ENCODE results near the gene MORF4L1. TPM values are rescaled to one million over a fixed set of nuclear protein-coding genes. Genes with fewer than 3 reads are reported as not detected.

Gene MORF4L1
- 100 to 1,000 TPM; 256 to 333 (median 316) TPM for total RNA-seq

GRCh38 chr15:78872155-78872971 lies at the start of gene MORF4L1:
MORF4L1 (plus strand) TSS chr15:78872890; CDS start chr15:78873018, 128 bp downstream.
- no peaks in the 10 kb centered on the region for H3K36me3 ChIP-seq
- peak; percentile 89 to 94 for DNase-seq (ENCODE audit: low spot score in 2 of 2)
- 3 to 7% methylated on average over 35 to 51 of the region's 52 CpGs for WGBS, 2 donors

DNA sequence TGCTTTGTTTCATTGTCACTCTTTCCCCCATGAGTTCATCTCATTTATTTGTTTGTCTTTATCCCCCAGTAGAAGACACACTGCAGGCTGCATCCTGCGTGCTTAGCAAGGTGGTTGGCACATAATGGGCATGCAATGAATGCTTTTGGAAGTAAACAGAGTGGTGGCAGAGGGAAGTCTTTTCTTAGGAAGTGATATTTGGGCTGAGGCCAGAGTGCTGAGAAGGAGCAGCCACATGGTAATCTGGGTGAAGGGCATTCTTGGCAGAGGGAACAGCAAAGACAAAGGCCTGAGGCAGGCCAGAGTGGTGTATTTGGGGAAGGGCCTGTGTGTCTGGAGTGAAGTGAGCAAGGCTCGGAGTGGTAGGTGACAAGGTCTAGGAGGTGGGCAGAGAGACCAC lies 43.8 kb upstream of the MORF4L1 start:
- H3K4me1 ChIP-seq: peaks cover 0 to 10% (median 5%) of the 10 kb centered on the region in 4 donors
- no peaks in the 10 kb centered on the region for H3K27me3 ChIP-seq
- no peak for DNase-seq (ENCODE audit: low spot score in 2 of 2)
- no peak overlapping the region for H3K27ac ChIP-seq
- no peak for TF ChIP-seq CTCF (IDR thresholded peaks at IDR 0.05)
- TF ChIP-seq POLR2A (IDR thresholded peaks at IDR 0.05): no peak
- TF ChIP-seq EP300 (IDR thresholded peaks at IDR 0.05): no peak
- 68 to 75% methylated on average over 2 of the region's 2 CpGs for WGBS, 2 donors
- no peak overlapping the region for H3K4me3 ChIP-seq
- no peaks in the 10 kb centered on the region for H3K9me3 ChIP-seq
- H3K36me3 ChIP-seq: no peaks in the 10 kb centered on the region

More at GRCh38 chr15:78872155-78872971, at the start of gene MORF4L1:
- Histone ChIP-seq H3K27ac (peak within 1 kb of the TSS; percentile 99 to 100 (median 100)), H3K4me3 (peak within 1 kb of the TSS; percentile 88 to 98 (median 94)), H3K27me3 (no peaks in the 10 kb centered on the region), H3K4me1 (peaks cover 0 to 33% (median 23%) of the 10 kb centered on the region in 4 donors), H3K9me3 (no peaks in the 10 kb centered on the region)
- TF ChIP-seq EP300 (IDR thresholded peaks at IDR 0.05) (no peak), CTCF (IDR thresholded peaks at IDR 0.05) (no peak), POLR2A (IDR thresholded peaks at IDR 0.05) (no peak)

- no peaks in the 10 kb centered on the region for H3K27me3 ChIP-seq
- DNase-seq (ENCODE audit: low spot score in 2 of 2): no peak
- TF ChIP-seq POLR2A (IDR thresholded peaks at IDR 0.05) (no peak), EP300 (IDR thresholded peaks at IDR 0.05) (no peak), CTCF (IDR thresholded peaks at IDR 0.05) (no peak)
- no peaks in the 10 kb centered on the region for H3K36me3 ChIP-seq
- peaks cover 0 to 8% (median 2%) of the 10 kb centered on the region in 4 donors for H3K4me1 ChIP-seq
- no peak overlapping the region for H3K27ac ChIP-seq
- H3K9me3 ChIP-seq: no peaks in the 10 kb centered on the region
- H3K4me3 ChIP-seq: peak overlapping the region in 2 of 4 donors; percentile 19 to 21
- 32 to 62% methylated on average over 21 to 40 of the region's 52 CpGs for whole genome bisulfite sequencing, 2 donors
These were observed 42.0 kb upstream of the MORF4L1 start for GRCh38 chr15:78830514-78831228.

GRCh38 chr15:78831229-78832207 lies 41.2 kb upstream of the MORF4L1 start:
- TF ChIP-seq CTCF (IDR thresholded peaks at IDR 0.05): no peak
- no peak for TF ChIP-seq EP300 (IDR thresholded peaks at IDR 0.05)
- no peak for TF ChIP-seq POLR2A (IDR thresholded peaks at IDR 0.05)
- Histone ChIP-seq H3K27me3 (no peaks in the 10 kb centered on the region), H3K9me3 (no peaks in the 10 kb centered on the region), H3K4me3 (peak overlapping the region in 1 of 4 donors; percentile 19), H3K4me1 (peaks cover 0 to 5% (median 0%) of the 10 kb centered on the region in 4 donors), H3K36me3 (no peaks in the 10 kb centered on the region), H3K27ac (no peak overlapping the region)
- no peak for DNase-seq (ENCODE audit: low spot score in 2 of 2)
- 88 to 90% methylated on average over 36 to 67 of the region's 73 CpGs for WGBS, 2 donors

All from tibial nerve (tissue), 4 donors.